Glomerular visceral epithelial cell (primary cell): Measurements from ENCODE around the gene CASZ1.

Source experiments
- DNase-seq: peaks from one replicate; pipeline ENCODE4 v3.0.0-alpha.2; 2016; ENCODE audit errors: extremely low spot score

The CASZ1 gene

DNA sequence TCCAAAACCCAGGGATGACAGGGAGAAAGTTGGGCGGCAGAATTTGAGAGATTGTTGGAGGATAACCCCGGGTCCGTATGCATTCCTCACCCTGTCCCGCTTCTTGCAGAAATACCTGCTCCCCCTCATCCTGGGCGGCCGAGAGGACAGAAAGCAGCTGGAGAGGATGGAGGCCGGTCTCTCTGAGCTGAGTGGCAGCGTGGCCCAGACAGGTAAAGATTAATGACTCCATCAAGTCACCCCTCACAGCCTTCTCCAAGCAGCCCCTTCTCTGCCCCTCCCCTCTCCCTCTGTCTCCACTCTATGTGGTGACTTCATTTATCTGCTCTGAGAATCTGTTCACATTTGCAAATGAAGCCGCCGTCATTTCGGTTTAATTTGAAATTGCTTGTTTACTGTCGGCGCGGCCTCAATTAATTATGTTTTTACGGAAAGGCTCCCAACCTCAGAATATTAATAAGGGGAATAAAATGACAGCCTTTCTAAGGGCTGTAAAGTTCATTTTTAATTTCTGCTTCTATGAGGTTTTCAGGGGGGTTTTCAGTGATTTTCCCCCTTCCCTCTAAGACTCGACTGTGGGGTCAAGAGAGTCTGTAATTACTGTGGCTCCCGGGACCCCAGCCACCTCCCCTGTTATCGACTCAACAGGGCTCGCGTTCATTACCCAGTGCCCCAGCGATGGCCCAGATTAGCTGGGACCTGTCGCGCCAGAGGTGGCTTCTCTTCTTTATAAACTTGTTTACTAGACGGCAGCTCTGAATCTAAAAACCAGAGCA, 173.3 kb downstream of the CASZ1 start:
- no peak for DNase-seq

DNA sequence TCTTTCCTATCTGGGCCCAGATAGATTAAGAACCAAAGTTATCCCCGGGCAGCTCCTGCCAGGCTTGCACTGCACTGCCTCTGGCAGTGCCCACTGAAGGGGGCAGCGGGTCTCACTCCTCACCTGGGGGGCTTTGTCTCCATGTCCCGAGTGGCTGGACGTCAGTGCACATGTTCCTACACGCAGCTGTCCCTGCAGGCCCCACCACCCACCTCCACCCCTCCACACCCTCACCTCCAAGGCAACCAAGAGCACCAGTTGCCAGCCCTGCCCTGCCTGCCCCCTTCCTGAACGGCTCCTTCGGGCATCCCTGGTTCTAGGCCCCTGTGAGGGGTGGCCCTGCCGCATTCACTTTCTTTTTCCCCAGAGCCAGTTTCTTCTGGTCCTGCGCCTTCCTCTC, 174.5 kb downstream of the CASZ1 start:
- no peak for DNase-seq

DNA sequence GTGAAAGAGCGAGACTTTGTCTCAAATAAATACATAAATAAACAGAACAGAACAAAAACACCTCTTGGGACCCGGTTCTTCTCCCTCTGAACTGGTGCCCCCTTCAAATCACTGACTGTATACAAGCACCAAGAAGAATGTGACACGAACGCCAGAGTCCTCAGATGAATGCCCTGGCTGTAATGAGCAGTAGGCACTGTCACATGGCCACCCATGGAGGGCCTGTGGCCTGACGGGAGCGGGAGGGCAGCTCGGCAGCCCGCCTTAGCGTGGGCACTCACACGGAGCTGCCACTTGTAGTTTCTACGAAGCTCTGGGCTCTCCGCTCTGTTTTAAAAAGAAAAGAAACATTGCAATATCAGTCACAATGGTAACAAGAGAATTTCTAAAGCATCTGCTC, 175.7 kb downstream of the CASZ1 start:
- DNase-seq, result no peak

DNA sequence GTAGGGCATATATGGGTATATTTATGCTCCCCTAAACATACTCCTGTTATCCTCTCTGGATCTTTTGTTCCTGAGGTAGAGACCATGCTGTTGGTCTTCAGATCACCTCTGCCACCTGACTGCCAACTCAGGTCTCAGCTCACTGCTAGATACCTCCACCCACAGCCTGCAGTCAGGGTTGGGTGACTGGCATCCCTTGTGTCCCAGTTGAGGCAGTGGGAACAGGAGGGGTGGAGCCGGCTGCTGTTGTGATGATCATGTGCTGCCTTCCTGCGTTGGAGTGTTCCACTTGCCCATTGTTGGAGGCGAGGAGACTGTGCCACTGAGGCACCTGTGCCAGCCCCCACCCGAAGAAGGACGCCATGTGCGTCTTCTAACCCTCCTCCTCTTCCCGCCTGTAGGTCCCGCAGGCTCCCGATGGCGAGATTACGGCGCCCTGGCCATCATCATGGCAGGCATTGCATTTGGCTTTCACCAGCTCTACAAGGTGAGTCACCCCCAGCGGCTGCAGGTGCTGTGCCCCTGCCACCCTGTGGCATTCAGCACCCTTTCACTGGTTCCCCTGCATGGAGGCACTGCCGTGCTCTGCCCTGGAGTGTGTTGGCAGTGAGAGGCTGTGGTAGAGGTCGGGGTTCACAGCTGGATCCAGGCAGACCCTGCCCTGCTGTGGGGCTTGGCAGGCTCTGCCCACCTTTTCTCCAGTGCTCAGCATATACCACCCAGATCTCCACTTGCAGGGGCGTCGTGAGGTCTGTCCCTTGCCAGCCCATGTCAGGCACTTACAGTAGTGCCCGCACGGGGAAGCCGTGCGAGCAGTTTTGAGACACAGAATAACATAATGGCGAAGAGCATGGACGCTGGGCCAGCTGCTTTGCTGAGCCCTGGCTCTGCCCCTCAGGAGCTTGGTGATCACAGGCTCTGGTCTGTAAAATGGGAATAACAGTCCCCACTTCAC, 178.2 kb downstream of the CASZ1 start:
- no peak for DNase-seq

DNA sequence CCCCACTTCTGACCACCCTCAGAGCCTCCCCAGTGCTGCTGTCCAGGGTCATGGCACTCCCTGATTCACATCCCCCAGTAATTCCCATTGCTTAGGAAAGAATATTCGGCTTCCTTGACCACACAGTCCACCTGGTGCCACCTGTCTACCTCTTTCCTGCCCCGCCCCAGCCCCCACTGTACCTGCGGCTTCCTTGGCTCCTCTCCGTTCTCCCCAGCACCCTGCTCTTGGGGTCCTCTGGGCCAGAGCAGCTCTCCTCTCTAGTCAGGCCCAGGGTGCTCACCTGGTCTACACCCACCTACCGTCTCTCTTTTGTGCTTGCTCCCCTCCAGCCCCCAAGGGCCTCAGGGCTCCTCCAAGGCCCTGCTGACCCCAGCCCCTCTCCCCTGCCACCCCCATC, 179.1 kb downstream of the CASZ1 start:
- no peak for DNase-seq

DNA sequence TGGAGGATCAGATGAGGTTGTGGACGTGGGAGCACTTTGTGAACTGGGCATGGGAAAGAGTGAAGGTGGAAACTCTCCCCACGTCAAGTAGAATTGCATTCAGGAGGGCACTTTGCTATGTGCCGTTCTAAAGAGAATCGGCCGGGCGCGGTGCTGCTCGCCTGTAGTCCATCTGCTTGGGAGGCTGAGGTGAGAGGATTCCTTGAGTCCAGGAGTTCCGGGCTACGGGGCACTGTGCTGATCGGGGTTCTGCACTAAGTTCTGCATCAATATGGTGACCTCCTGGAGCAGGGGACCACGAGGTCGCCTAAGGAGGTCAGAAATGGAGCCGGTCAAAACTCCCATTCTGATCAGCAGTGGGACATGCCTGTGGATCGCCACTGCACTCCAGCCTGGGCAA, 179.8 kb downstream of the CASZ1 start:
- DNase-seq, result no peak

DNA sequence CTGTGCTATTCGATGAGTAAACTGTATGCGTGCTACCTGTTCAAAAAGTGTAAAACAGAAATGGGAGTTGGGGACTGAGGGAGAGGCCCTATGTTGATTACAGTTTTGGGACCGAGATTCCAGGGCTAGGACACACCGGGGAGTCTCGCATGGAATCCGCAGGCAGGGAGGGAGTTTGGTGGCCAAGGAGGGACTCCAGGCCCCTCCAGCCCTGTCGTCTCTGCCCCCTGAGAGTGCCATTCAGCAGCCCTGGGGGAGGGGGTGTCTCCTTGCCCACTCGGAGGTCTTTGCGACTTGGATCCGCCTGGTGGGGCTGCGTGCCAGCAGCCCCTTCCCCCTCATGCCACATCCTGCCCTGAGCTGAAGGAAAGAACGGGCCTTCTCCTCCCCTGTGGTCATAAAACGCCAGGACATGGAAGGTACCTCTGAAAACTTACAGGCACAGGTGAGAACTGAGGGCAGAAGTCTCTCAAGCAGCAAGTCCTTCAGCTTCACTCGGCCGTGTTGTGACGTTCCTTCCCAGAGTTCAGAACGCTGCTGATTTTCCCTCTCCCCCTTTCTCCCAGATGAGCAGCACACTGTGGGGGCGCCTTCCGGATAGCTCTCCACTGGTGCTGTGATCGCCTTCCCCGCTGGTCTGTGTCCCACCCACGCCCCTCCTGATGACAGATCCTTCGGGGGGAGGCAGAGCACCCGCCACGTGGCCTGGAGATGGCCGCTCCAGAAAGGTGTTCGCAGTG, 180.3 kb downstream of the CASZ1 start:
- no peak for DNase-seq

DNA sequence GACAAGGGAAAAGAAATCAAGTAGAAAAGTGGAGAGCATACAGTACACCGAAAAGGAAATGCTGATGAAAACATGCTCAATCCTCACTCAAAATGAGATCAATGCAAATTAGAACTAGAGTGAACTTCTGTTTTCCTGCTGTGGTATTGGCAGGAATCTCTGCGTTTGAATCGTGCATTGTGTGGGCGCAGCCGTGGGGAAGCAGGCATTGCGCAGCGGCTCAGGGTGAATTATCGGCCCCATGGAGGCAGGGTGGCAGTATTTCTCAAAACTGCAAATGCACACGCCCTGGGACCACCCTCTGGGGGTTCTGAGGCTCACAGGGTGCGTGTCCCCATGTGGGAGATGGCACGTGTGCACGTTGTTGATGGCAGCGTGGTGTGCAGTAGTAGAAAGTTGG, 181.1 kb downstream of the CASZ1 start:
- DNase-seq, result no peak

DNA sequence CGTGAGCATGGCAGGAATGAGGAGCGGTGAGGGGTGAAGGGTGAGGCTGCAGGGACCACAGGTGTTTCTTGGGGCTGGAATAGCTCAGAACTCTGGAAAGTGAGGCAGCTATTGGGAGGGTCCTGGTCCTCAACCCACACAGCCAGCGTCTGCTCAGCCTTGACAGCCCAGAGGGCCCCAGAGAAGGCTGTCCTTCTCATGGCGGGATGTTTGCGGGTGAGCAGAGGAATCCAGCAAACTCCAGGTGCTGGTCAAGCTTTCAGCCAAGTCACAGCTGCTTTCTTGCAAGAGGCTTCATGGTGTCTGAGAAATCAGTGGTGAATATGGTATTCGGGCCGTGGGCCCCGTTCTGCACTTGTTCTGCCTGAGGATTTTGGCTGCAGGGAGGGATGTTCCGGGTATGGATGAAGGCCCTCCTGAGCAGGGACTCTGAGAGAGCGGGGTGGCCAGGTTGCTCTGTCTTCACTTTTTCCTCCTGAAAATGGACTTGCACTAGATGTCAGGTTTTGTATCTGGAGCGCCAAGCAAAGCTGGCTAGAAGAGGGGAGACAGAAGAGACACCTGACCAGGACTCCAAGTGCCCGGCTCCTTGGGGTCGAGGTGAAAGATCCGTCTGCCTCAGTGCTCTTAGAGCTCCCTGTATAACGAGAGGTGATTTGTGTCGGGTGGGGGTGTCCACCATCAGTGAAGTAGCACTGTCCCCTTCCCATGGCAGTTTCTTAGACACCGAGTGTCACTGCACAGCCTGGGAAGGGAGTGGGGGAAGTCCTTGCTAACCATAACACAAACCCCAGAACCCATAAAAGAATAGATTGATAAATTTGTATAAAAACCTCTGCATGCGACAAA, 181.8 kb downstream of the CASZ1 start:
- no peak for DNase-seq

DNA sequence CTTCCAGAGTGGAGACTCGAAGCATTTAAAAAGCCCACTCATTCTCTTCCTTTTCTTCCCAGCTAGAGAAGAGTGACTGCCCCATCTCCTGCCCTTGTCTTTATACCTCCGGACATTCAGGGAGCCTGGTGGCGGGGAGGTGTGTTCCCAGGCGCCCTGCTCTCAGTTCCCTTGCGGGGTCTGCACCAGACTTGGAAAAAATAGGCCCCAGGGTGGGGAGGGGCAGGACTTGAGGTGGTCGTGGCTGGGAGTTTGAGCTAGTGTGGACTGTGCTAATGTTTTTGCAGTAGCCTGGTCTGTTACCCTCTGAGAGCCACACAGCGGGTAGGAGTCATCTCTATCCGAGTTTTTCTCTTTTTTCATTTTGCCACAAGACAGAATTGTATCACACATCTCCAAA, 182.6 kb downstream of the CASZ1 start:
- DNase-seq, result no peak

DNA sequence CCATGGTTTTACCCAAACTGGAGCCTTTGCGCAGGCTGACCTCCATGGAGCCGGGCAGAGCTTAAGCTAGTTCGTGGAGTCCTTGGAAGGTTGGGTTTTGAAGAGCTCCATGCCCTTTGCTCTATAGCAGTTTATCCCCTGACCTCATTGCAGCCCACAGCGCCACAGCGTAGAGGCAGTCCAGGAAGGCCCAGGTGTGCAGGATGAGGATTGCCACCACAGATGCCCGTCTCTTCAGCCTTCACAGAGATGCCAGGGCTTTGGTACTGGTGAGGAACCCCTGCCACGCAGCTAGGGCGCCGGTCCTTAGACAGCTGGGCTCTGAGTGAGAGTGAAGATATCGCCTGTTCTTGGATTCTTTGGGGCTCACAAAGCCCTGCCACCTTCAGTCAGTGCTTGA, 183.1 kb downstream of the CASZ1 start:
- DNase-seq, result no peak

DNA sequence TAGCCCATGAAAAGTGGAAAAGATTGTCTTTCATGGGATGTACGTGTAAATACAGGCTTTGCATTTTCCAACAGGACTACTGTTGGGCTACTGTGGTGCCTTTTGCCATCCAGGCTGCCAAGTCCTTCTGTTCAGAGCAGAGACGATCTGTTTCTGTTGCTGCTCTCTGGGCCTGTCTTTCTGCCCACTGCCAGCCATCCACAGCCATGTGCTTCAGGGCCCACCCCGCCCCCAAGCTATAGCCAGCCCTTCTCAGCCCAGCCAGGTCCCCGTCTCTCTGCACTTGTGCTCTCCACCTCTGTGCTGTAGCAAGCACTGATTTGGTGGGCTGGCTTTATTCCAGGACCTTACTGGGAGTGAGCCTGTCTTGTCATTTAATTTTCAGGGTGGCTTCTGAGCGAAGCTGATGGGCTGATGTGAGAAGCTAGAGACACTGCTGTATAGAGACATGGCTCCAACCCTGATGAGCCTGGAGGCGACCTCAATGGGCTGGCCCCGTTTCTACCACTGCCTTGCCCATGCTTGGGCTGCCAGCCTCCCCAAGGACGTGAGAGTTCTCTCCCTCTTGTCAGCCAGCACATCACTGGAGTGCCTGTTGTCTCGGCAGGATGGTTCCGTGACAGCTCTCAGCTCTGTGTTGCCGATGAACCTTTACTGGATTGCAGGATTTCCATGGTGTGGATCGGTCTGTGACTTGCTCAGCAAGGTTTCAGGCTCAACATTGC, 183.8 kb downstream of the CASZ1 start:
- DNase-seq, result no peak

DNA sequence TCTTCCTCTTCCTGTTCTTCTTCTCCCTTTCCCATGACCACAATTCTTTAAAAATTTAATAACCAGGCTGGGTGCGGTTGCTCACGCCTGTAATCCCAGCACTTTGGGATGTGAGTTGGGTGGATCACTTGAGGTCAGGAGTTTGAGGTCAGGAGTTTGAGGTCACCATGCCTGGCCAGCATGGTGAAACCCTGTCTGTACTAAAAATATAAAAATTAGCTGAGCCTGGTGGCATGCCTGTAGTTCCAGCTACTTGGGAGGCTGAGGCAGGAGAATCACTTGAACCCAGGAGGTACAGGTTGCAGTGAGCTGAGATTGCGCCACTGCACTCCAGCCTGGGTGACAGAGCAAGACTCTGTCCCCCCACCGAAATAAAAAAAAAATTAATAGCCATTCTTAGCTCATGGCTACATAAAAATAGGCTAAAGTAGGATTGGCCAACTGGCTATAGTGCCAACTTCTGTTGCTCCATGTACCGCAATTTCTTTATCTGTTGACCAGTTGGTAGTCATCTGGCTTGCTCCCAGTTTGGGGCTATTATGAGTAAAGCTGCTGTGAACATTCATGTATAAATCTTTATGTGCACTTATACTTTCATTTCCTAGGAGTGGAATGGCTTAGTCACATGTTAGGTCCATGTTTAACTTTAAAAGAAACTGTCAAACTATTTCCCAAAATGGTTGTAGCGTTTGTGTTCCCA, 185.4 kb downstream of the CASZ1 start:
- DNase-seq, result no peak

DNA sequence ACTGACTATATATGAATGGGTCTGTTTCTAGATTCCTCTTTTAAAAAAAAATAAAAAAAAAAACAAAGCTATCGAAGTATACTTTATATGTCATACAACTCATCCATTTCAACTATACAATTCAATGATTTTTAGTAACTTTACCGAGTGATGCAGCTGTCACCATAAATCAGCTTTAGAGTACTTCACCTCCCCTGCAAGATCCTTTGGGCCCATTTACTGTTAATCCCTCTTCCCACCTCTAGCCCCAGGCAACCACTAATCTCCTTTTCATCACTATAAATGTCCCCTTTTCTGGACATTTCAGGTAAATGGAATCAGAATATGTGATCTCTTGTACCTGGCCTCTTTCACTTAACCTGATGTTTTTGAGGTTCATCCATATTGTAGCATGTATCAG, 187.8 kb downstream of the CASZ1 start:
- DNase-seq, result no peak

DNA sequence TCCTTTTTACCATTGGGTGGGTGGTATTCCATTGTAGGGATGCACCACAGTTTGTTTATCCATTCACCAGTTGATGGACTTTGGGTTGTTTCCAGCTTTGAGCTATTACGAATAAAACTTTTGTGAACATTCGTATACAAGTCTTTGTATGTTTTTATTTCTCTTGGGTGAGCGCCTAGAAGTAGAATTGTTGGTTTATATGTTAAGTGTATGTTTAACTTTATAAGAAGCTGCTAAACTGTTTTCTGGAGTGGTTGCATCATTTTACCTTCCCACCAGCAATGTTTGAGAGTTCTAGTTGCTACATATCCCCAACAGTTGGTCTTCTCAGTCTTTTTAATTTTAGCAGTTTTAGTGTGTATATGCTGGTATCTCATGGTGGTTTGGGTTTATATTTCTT, 189.2 kb downstream of the CASZ1 start:
- no peak for DNase-seq

DNA sequence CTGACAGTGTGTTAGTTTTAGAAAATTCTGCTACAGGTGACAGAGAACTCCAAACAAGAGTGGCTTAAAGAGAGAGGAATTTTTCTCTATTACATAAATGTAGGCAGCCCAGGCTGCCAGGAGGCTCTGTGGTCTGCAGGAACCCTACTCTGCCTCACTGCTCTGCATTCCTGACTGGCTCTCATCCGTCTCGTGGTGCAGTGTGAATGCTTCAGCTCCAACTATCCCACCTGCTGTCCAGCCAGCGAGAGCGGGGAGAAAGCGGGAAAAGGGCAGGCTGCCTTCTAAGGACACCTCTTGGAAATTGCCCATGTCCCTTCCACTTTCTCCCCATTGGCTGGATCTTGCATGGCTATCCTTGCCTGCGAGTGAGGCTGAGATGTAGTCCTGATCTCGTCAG, 190.4 kb downstream of the CASZ1 start:
- DNase-seq, result peak; percentile 87

DNA sequence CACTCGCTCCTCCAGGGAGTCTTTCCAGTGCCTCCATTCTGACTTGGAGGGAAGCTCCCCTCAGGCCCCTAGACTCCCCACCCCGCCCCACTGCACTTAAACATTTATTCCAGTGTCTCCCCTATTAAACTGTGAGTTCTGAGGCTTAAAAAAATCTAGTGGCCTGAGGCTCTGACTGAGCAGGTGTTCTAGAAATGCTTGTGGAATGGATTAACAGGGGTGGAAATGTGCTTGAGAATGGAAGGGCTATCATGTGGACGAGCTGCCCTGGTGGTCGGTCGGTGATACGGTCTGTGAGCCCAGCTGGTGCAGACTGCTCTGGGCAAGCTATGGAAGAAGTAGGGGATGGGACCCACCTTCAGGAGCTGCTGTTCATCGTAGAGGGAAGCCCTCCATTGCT, 191.5 kb downstream of the CASZ1 start:
- no peak for DNase-seq

DNA sequence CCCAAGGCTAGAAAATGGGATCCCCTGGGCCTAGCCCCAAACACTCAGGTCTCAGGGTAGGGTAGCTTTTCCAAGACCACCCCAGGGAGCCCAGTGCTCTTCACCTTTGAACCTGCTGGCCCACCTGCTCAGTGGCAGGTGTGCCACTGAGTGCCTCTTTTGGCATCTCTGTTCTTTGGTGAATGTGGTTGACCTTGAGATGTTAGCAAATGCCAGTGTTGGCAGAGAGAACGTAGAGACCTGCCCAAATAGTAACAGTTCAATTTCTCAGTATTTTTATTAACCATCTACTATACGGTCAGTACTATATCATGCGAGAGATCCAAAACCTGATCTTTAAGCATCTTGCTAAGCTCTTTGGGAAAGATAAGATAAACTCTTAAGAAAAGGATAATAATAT, 193.5 kb downstream of the CASZ1 start:
- DNase-seq, result no peak

DNA sequence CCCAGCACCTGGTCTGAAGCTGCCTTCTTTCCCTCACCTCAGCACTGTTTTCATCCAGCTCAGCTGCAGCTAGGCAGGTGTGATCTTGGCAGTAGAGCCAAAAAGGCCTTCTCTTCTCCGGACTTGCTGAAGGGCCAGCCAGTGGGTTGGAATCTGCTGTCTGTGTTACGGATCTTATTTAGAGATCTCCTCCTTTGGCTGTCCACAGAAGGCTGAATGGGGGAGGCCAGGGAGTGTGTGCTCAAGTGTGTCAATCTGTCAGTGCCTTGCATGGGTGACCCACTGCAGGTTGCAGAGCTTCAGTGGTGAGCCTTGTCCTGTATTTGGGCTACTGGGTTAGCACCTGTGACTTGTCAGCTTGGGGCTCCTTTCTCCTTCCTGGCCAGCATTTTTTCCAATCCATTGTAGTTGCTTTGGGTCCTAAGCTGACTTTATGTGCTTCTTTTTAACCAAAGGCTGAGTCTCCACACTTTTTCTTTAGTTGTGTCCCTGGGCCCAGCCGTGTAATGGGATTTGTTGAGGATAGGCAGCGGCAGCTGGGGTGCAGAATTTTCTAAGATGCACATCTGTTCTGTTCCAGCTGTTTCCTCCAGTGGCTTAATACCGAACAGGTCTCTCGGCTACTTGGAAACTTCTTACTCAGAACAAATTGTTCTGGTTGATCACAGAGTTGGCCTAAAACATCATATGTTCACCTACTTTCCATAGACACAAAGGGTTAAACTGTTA, 194.9 kb downstream of the CASZ1 start:
- no peak for DNase-seq
